ENCODE results near the gene KCNQ2. TPM values are rescaled to one million over a fixed set of nuclear protein-coding genes. Genes with fewer than 3 reads are reported as not detected.

Gene KCNQ2
- total and polyA plus RNA-seq, 2 experiments from 2014 or later, result 68.5 to 92.4 TPM

DNA sequence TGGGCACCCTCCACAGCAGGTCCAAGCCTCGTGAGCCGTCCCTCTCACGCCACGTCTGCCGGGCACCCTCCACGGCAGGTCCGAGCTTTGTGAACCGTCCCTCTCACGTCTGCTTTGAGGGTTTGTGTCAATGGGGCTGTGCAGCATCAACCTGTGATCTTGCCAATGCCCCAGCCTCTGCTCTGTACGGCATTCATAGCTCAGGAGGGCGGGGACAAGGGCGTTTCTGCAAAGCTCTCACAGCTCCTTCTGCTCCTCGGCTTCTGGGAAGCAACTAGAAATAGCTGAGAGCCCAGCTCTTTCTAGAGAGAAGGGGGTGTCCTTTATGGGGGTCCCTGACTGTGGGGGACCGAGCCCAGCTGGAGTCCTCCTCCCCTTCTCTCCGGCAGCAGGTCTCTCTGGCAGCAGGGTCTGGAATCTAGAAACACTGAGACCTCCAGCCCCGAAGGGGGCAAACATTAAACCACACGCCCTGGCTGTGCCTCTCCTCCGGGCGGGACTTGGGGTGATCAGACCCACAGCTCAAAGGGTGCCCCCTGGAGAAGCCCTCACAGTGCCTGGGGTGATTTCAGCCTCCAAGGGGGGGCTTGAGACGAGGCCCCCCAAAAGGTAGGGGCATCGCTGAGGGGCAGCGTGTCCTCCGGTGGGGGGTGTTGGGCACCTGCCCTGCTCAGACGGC lies 70.1 kb downstream of the KCNQ2 start:
- Mint-ChIP-seq H3K27me3 (ENCODE audit: insufficient read depth, low read depth, poor library complexity) (peaks cover 27% of the 10 kb centered on the region), H3K4me1 (peaks cover 13% of the 10 kb centered on the region), H3K36me3 (ENCODE audit: low read depth) (no peaks in the 10 kb centered on the region), H3K9me3 (no peaks in the 10 kb centered on the region), H3K27ac (no peak overlapping the region; the same call in 1 of the 2 replicates), H3K4me3 (no peak overlapping the region)
- Histone ChIP-seq H4K20me1 (replicated peaks; ENCODE audit: insufficient read depth) (no peaks in the 10 kb centered on the region), H3K36me3 (ENCODE audit: insufficient read depth) (no peaks in the 10 kb centered on the region), H3K4me1 (ENCODE audit: insufficient read depth) (no peaks in the 10 kb centered on the region; the same call in 1 of the 2 replicates), H2AFZ (no peak overlapping the region), H3F3A (replicated peaks; ENCODE audit: low read depth) (no peaks in the 10 kb centered on the region), H3K4me2 (no peak overlapping the region), H3K9me2 (ENCODE audit: insufficient read depth) (no peaks in the 10 kb centered on the region), H3K79me2 (replicated peaks; ENCODE audit: insufficient read depth) (no peaks in the 10 kb centered on the region), H3K27ac (ENCODE audit: low read depth) (no peak overlapping the region), H3K4me3 (no peak overlapping the region), H3K27me3 (ENCODE audit: insufficient read depth) (no peaks in the 10 kb centered on the region)
- no peak for ATAC-seq
- no peak for DNase-seq (ENCODE audit: low spot score)
- TF ChIP-seq CTCF (conservative IDR thresholded peaks at IDR 0.05; ENCODE audit: low read depth in 2 of 2) (no peak), POLR2AphosphoS5 (IDR thresholded peaks at IDR 0.05; ENCODE audit: low read depth) (no peak), ZNF331 (CRISPR knock-in tag; IDR thresholded peaks at IDR 0.05; ENCODE audit: low read depth) (no peak), EZH2 (IDR thresholded peaks at IDR 0.05; ENCODE audit: low read depth, unreplicated experiment) (no peak), ETS1 (IDR thresholded peaks at IDR 0.05) (no peak), ZNF114 (CRISPR knock-in tag; IDR thresholded peaks at IDR 0.05) (no peak)

DNA sequence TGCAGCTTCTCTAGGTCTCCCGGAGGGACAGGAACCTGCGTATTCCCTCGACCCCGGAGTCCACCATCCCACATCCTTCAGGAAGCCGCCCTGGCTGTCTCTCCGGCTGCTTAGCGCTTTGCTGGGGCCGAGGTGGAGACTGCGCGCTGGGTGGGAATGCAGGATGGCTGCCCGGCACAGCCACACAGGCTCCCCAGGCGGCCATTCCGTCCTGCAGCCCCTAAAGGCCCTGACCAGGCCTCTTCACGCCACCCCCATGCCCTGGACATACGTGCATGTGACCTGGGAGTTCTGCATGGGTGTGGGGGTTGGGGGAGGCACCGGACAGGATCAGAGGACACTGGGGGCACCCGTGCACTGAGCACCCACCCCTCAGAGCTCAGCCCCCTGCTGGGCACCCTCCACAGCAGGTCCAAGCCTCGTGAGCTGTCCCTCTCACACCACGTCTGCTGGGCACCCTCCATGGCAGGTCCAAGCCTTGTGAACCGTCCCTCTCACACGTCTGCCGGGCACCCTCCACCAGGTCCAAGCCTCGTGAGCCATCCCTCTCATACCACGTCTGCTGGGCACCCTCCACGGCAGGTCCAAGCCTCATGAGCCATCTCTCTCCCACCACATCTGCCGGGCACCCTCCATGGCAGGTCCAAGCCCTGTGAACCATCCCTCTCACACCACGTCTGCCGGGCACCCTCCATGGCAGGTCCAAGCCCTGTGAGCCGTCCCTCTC lies 70.9 kb downstream of the KCNQ2 start:
- Histone ChIP-seq H3K4me2 (no peak overlapping the region), H3K36me3 (ENCODE audit: insufficient read depth) (no peaks in the 10 kb centered on the region), H3K79me2 (replicated peaks; ENCODE audit: insufficient read depth) (no peaks in the 10 kb centered on the region), H3K9me2 (ENCODE audit: insufficient read depth) (no peaks in the 10 kb centered on the region), H2AFZ (no peak overlapping the region), H3K4me3 (no peak overlapping the region), H3F3A (replicated peaks; ENCODE audit: low read depth) (no peaks in the 10 kb centered on the region), H3K27me3 (ENCODE audit: insufficient read depth) (no peaks in the 10 kb centered on the region), H3K4me1 (ENCODE audit: insufficient read depth) (no peaks in the 10 kb centered on the region; the same call in 1 of the 2 replicates), H3K27ac (ENCODE audit: low read depth) (no peak overlapping the region), H4K20me1 (replicated peaks; ENCODE audit: insufficient read depth) (no peaks in the 10 kb centered on the region)
- ATAC-seq (no peak), DNase-seq (ENCODE audit: low spot score) (no peak)
- no peak overlapping the region for H3K4me3 Mint-ChIP-seq
- peaks cover 13% of the 10 kb centered on the region for H3K4me1 Mint-ChIP-seq
- H3K27ac Mint-ChIP-seq, result no peak overlapping the region; the same call in 1 of the 2 replicates
- H3K9me3 Mint-ChIP-seq, result no peaks in the 10 kb centered on the region
- peaks cover 27% of the 10 kb centered on the region for H3K27me3 Mint-ChIP-seq (ENCODE audit: insufficient read depth, low read depth, poor library complexity)
- no peaks in the 10 kb centered on the region for H3K36me3 Mint-ChIP-seq (ENCODE audit: low read depth)
- no peak for TF ChIP-seq EZH2 (IDR thresholded peaks at IDR 0.05; ENCODE audit: low read depth, unreplicated experiment)
- no peak for TF ChIP-seq ZNF331 (CRISPR knock-in tag; IDR thresholded peaks at IDR 0.05; ENCODE audit: low read depth)
- TF ChIP-seq NANOG (IDR thresholded peaks at IDR 0.05; ENCODE audit: borderline replicate concordance), result no peak
- TF ChIP-seq, protein P1, sequence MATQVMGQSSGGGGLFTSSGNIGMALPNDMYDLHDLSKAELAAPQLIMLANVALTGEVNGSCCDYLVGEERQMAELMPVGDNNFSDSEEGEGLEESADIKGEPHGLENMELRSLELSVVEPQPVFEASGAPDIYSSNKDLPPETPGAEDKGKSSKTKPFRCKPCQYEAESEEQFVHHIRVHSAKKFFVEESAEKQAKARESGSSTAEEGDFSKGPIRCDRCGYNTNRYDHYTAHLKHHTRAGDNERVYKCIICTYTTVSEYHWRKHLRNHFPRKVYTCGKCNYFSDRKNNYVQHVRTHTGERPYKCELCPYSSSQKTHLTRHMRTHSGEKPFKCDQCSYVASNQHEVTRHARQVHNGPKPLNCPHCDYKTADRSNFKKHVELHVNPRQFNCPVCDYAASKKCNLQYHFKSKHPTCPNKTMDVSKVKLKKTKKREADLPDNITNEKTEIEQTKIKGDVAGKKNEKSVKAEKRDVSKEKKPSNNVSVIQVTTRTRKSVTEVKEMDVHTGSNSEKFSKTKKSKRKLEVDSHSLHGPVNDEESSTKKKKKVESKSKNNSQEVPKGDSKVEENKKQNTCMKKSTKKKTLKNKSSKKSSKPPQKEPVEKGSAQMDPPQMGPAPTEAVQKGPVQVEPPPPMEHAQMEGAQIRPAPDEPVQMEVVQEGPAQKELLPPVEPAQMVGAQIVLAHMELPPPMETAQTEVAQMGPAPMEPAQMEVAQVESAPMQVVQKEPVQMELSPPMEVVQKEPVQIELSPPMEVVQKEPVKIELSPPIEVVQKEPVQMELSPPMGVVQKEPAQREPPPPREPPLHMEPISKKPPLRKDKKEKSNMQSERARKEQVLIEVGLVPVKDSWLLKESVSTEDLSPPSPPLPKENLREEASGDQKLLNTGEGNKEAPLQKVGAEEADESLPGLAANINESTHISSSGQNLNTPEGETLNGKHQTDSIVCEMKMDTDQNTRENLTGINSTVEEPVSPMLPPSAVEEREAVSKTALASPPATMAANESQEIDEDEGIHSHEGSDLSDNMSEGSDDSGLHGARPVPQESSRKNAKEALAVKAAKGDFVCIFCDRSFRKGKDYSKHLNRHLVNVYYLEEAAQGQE (IDR thresholded peaks at IDR 0.05; ENCODE audit: unreplicated experiment), result no peak
- no peak for TF ChIP-seq CREB1 (CRISPR knock-in tag; IDR thresholded peaks at IDR 0.05; ENCODE audit: low read depth)
- TF ChIP-seq STAT1 (IDR thresholded peaks at IDR 0.05; ENCODE audit: unreplicated experiment), result no peak

Measured in GM23338 (cell line).